GM23338 (cell line): ENCODE data around the gene C17orf107. TPM values are rescaled to one million over a fixed set of nuclear protein-coding genes. Genes with fewer than 3 reads are reported as not detected.

ENCODE experiments used
- ATAC-seq: fragments of 200-7000 bp; cut with Tn5 transposase; 3 replicates; pipeline ENCODE4 v1.9.1; 2020
- DNase-seq: peaks from one replicate; pipeline ENCODE4 v3.0.0-alpha.2; 2015; ENCODE audit warnings: low spot score
- H2AFZ ChIP-seq: fragments of 200-600 bp; sonication (generic); 2 replicates; pipeline ENCODE4 v1.8.0; 2016; ENCODE audit warnings: antibody characterized with exemption, mild to moderate bottlenecking, moderate library complexity
- H3F3A ChIP-seq: fragments of 200-600 bp; sonication (generic); replicated peaks from 2 replicates; pipeline ENCODE4 v1.8.0; 2017; ENCODE audit warnings: antibody characterized with exemption, mixed run types, low read depth
- H3K27ac ChIP-seq: fragments of 200-600 bp; sonication (generic); 2 replicates; pipeline ENCODE4 v1.6.1; 2016; ENCODE audit warnings: low read depth
- H3K27me3 ChIP-seq: fragments of 200-600 bp; sonication (generic); 2 replicates; pipeline ENCODE4 v1.8.0; 2016; ENCODE audit warnings: mild to moderate bottlenecking, mixed run types, moderate library complexity; ENCODE audit not compliant: insufficient read depth
- H3K36me3 ChIP-seq: fragments of 200-600 bp; sonication (generic); 2 replicates; pipeline ENCODE4 v1.8.0; 2016; ENCODE audit warnings: mild to moderate bottlenecking; ENCODE audit not compliant: insufficient read depth
- H3K4me1 ChIP-seq: fragments of 200-600 bp; sonication (generic); 2 replicates; pipeline ENCODE4 v1.8.0; 2016; ENCODE audit warnings: mild to moderate bottlenecking, moderate library complexity; ENCODE audit not compliant: insufficient read depth
- H3K4me2 ChIP-seq: fragments of 200-600 bp; sonication (generic); 2 replicates; pipeline ENCODE4 v1.7.1; 2017; ENCODE audit warnings: mixed run types
- H3K4me3 ChIP-seq: fragments of 200-600 bp; sonication (generic); 2 replicates; pipeline ENCODE4 v1.6.1; 2016; ENCODE audit warnings: mixed run types
- H3K79me2 ChIP-seq: fragments of 200-600 bp; sonication (generic); replicated peaks from 2 replicates; pipeline ENCODE4 v1.8.0; 2017; ENCODE audit warnings: mild to moderate bottlenecking; ENCODE audit not compliant: insufficient read depth
- H3K9me2 ChIP-seq: fragments of 200-600 bp; sonication (generic); 2 replicates; pipeline ENCODE4 v1.8.0; 2017; ENCODE audit not compliant: insufficient read depth
- H4K20me1 ChIP-seq: fragments of 200-600 bp; sonication (generic); replicated peaks from 2 replicates; pipeline ENCODE4 v1.8.0; 2017; ENCODE audit warnings: mild to moderate bottlenecking; ENCODE audit not compliant: insufficient read depth
- H3K27ac Mint-ChIP-seq: 2 replicates; pipeline ENCODE4 v1.8.0; 2020; ENCODE audit warnings: inconsistent platforms, mild to moderate bottlenecking, moderate library complexity, mixed read lengths
- H3K27me3 Mint-ChIP-seq: 3 replicates; pipeline ENCODE4 v1.8.0; 2022; ENCODE audit warnings: low read depth, mild to moderate bottlenecking, moderate library complexity, mixed read lengths, inconsistent platforms; ENCODE audit not compliant: insufficient read depth, poor library complexity
- H3K36me3 Mint-ChIP-seq: 3 replicates; pipeline ENCODE4 v1.8.0; 2021; ENCODE audit warnings: low read depth, mild to moderate bottlenecking, inconsistent platforms, moderate library complexity, mixed read lengths
- H3K4me1 Mint-ChIP-seq: 3 replicates; pipeline ENCODE4 v1.8.0; 2020; ENCODE audit warnings: mild to moderate bottlenecking, inconsistent platforms, mixed read lengths
- H3K4me3 Mint-ChIP-seq: 3 replicates; pipeline ENCODE4 v1.8.0; 2021; ENCODE audit warnings: moderate library complexity, mild to moderate bottlenecking, inconsistent platforms, mixed read lengths
- H3K9me3 Mint-ChIP-seq: 3 replicates; pipeline ENCODE4 v1.8.0; 2020; ENCODE audit warnings: moderate library complexity, mild to moderate bottlenecking, inconsistent platforms, mixed read lengths
- CREB1 ChIP-seq: fragments of 250-450 bp; sonication (Bioruptor Pico); IDR thresholded peaks from 2 replicates; pipeline ENCODE4 v1.5.0; 2020; ENCODE audit warnings: low read depth, mild to moderate bottlenecking, moderate library complexity
- CTCF ChIP-seq, 2 experiments: fragments of 200-600 bp in 1 of 2; sonication (generic) in 1 of 2; conservative IDR thresholded peaks; 2 replicates each; pipeline versions ENCODE4 v1.5.1 to v1.6.1; 2016 to 2017; ENCODE audit warnings: antibody characterized with exemption in 2 of 2, low read depth in 2 of 2, mild to moderate bottlenecking in 2 of 2, moderate library complexity in 1 of 2
- ETS1 ChIP-seq: IDR thresholded peaks from 2 replicates; pipeline ENCODE4 v1.6.1; 2016; ENCODE audit warnings: antibody characterized with exemption
- EZH2 ChIP-seq: fragments of 200-600 bp; sonication (generic); IDR thresholded peaks from one replicate; pipeline ENCODE4 v1.8.0; 2017; ENCODE audit warnings: antibody characterized with exemption, mild to moderate bottlenecking, low read depth; ENCODE audit not compliant: unreplicated experiment
- EZH2phosphoT487 ChIP-seq: fragments of 200-600 bp; sonication (generic); IDR thresholded peaks from one replicate; pipeline ENCODE4 v1.8.1; 2018; ENCODE audit warnings: antibody characterized with exemption; ENCODE audit not compliant: unreplicated experiment
- NANOG ChIP-seq: IDR thresholded peaks from 2 replicates; pipeline ENCODE4 v1.6.1; 2016; ENCODE audit warnings: antibody characterized with exemption, borderline replicate concordance
- POLR2AphosphoS5 ChIP-seq: IDR thresholded peaks from 2 replicates; pipeline ENCODE4 v1.6.1; 2016; ENCODE audit warnings: antibody characterized with exemption, low read depth
- ZNF114 ChIP-seq: fragments of 250-450 bp; sonication (Bioruptor Pico); IDR thresholded peaks from 2 replicates; pipeline ENCODE4 v1.5.0; 2020; ENCODE audit warnings: mild to moderate bottlenecking, moderate library complexity
- ZNF462 ChIP-seq: fragments of 250-450 bp; sonication (Bioruptor Pico); IDR thresholded peaks from 2 replicates; pipeline ENCODE4 v1.5.0; 2020; ENCODE audit warnings: mild to moderate bottlenecking, moderate library complexity
- polyA plus RNA-seq: library from polyadenylated mRNA; unstranded; fragments of >200 nt; fragmentation: Nextera tagmentation; extraction: Ambion mirVana; gene quantifications from 2 replicates; pipeline ENCODE4 v1.2.1, GENCODE V29; 2016
- total RNA-seq: library from RNA; depleted of rRNA; stranded (reverse); fragments of >200 nt; shearing (Covaris generic); gene quantifications from 2 replicates; pipeline ENCODE4 v1.2.3, GENCODE V29; 2014
- TF ChIP-seq, protein P1 (sequence below): IDR thresholded peaks from one replicate; pipeline ENCODE4 v1.6.1; 2018; ENCODE audit warnings: antibody characterized with exemption; ENCODE audit not compliant: unreplicated experiment

The C17orf107 gene
- total and polyA plus RNA-seq, 2 experiments from 2014 or later, result 1.9 to 5.9 TPM

DNA sequence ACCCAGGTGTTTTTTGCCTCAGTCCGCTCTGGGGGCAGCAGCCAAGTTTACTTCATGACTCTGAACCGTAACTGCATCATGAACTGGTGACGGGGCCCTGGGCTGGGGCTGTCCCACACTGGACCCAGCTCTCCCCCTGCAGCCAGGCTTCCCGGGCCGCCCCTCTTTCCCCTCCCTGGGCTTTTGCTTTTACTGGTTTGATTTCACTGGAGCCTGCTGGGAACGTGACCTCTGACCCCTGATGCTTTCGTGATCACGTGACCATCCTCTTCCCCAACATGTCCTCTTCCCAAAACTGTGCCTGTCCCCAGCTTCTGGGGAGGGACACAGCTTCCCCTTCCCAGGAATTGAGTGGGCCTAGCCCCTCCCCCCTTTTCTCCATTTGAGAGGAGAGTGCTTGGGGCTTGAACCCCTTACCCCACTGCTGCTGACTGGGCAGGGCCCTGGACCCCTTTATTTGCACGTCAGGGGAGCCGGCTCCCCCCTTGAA, 2.1 kb upstream of the C17orf107 start:
- no peak overlapping the region for H3K27ac ChIP-seq
- ATAC-seq (no peak), DNase-seq (no peak)
- H3K9me3 Mint-ChIP-seq, result no peaks in the 10 kb centered on the region
- no peaks in the 10 kb centered on the region; the same call in 1 of the 2 replicates for H3K36me3 ChIP-seq
- no peak overlapping the region for H3K4me3 ChIP-seq
- peaks cover 9% of the 10 kb centered on the region for H3K27me3 ChIP-seq
- no peaks in the 10 kb centered on the region for H3K79me2 ChIP-seq
- no peak overlapping the region; the same call in 1 of the 2 replicates for H3K27ac Mint-ChIP-seq
- TF ChIP-seq NANOG, result no peak
- TF ChIP-seq CREB1 (CRISPR knock-in tag), result no peak
- no peak for TF ChIP-seq EZH2phosphoT487
- TF ChIP-seq, protein P1, sequence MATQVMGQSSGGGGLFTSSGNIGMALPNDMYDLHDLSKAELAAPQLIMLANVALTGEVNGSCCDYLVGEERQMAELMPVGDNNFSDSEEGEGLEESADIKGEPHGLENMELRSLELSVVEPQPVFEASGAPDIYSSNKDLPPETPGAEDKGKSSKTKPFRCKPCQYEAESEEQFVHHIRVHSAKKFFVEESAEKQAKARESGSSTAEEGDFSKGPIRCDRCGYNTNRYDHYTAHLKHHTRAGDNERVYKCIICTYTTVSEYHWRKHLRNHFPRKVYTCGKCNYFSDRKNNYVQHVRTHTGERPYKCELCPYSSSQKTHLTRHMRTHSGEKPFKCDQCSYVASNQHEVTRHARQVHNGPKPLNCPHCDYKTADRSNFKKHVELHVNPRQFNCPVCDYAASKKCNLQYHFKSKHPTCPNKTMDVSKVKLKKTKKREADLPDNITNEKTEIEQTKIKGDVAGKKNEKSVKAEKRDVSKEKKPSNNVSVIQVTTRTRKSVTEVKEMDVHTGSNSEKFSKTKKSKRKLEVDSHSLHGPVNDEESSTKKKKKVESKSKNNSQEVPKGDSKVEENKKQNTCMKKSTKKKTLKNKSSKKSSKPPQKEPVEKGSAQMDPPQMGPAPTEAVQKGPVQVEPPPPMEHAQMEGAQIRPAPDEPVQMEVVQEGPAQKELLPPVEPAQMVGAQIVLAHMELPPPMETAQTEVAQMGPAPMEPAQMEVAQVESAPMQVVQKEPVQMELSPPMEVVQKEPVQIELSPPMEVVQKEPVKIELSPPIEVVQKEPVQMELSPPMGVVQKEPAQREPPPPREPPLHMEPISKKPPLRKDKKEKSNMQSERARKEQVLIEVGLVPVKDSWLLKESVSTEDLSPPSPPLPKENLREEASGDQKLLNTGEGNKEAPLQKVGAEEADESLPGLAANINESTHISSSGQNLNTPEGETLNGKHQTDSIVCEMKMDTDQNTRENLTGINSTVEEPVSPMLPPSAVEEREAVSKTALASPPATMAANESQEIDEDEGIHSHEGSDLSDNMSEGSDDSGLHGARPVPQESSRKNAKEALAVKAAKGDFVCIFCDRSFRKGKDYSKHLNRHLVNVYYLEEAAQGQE, result no peak
- TF ChIP-seq EZH2, result no peak
- TF ChIP-seq POLR2AphosphoS5, result no peak
- TF ChIP-seq CTCF (conservative IDR thresholded peaks at IDR 0.05; ENCODE audit: low read depth in 2 of 2), result no peak
- TF ChIP-seq ZNF462 (CRISPR knock-in tag), result no peak
- TF ChIP-seq ZNF114 (CRISPR knock-in tag), result no peak
- no peak for TF ChIP-seq ETS1
- H3K27me3 Mint-ChIP-seq, result peaks cover 32% of the 10 kb centered on the region
- H3K4me1 ChIP-seq, result 0 out of 2 replicates have a peak, but pooled peaks cover 5% of the 10 kb centered on the region
- peaks cover 19% of the 10 kb centered on the region for H3K4me1 Mint-ChIP-seq
- peaks cover 17% of the 10 kb centered on the region; the same call in 2 of the 3 replicates for H3K36me3 Mint-ChIP-seq
- peaks cover 36% of the 10 kb centered on the region for H3F3A ChIP-seq
- no peak overlapping the region for H3K4me2 ChIP-seq
- no peak overlapping the region for H3K4me3 Mint-ChIP-seq
- H3K9me2 ChIP-seq, result no peaks in the 10 kb centered on the region
- no peaks in the 10 kb centered on the region for H4K20me1 ChIP-seq
- H2AFZ ChIP-seq, result no peak overlapping the region
